PFSK-1 (cell line): ENCODE data around the gene MYO1D.

ENCODE experiments used
- FOXP2 ChIP-seq: optimal IDR thresholded peaks from 2 replicates; pipeline ENCODE3; 2011; ENCODE audit warnings: borderline replicate concordance, control low read depth, inconsistent platforms; ENCODE audit not compliant: insufficient read depth; ENCODE audit errors: extremely low read length, extremely low read depth
- POLR2AphosphoS5 ChIP-seq: IDR thresholded peaks from 2 replicates; pipeline ENCODE4 v1.6.1; 2012; ENCODE audit warnings: low read depth, mild to moderate bottlenecking, control low read depth, low read length, moderate library complexity
- SIN3A ChIP-seq: IDR thresholded peaks from 2 replicates; pipeline ENCODE4 v1.6.1; 2012; ENCODE audit warnings: mild to moderate bottlenecking, low read length, moderate library complexity, borderline replicate concordance; ENCODE audit not compliant: insufficient read depth
- TAF1 ChIP-seq: IDR thresholded peaks from 2 replicates; pipeline ENCODE4 v1.6.1; 2012; ENCODE audit warnings: low read length, control low read depth, borderline replicate concordance; ENCODE audit not compliant: insufficient read depth
- TF ChIP-seq, protein P1 (sequence below), 2 experiments: IDR thresholded peaks; 2 replicates each; pipeline versions ENCODE4 v1.6.1 to v1.8.0; 2011 to 2012; ENCODE audit warnings: low read depth in 2 of 2, low read length in 2 of 2, control low read depth in 1 of 2, inconsistent platforms in 1 of 2, mild to moderate bottlenecking in 1 of 2, moderate library complexity in 1 of 2; ENCODE audit not compliant: insufficient read depth in 1 of 2

Gene MYO1D

DNA sequence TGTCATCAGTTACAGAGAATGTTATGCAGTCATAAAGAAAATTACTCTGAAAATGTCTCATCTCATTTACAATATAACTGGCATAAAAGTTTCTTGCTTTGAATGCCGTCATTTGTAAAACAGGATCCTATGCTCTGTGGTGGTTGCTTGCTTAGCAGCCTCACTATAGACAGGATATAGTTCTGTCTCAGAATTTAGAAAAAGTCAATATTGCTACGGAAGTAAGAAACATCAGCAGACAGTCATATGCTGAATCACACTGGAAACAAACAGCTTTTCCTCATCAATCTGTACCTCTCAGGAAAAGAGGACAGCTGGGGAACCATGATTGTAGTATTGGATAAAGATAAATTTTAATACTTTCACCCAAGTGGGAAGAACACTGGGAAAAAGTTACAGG, 105.5 kb downstream of the MYO1D start:
- no peak for TF ChIP-seq SIN3A
- no peak for TF ChIP-seq FOXP2
- no peak for TF ChIP-seq TAF1
- no peak for TF ChIP-seq POLR2AphosphoS5
- TF ChIP-seq, protein P1, sequence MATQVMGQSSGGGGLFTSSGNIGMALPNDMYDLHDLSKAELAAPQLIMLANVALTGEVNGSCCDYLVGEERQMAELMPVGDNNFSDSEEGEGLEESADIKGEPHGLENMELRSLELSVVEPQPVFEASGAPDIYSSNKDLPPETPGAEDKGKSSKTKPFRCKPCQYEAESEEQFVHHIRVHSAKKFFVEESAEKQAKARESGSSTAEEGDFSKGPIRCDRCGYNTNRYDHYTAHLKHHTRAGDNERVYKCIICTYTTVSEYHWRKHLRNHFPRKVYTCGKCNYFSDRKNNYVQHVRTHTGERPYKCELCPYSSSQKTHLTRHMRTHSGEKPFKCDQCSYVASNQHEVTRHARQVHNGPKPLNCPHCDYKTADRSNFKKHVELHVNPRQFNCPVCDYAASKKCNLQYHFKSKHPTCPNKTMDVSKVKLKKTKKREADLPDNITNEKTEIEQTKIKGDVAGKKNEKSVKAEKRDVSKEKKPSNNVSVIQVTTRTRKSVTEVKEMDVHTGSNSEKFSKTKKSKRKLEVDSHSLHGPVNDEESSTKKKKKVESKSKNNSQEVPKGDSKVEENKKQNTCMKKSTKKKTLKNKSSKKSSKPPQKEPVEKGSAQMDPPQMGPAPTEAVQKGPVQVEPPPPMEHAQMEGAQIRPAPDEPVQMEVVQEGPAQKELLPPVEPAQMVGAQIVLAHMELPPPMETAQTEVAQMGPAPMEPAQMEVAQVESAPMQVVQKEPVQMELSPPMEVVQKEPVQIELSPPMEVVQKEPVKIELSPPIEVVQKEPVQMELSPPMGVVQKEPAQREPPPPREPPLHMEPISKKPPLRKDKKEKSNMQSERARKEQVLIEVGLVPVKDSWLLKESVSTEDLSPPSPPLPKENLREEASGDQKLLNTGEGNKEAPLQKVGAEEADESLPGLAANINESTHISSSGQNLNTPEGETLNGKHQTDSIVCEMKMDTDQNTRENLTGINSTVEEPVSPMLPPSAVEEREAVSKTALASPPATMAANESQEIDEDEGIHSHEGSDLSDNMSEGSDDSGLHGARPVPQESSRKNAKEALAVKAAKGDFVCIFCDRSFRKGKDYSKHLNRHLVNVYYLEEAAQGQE (IDR thresholded peaks at IDR 0.05; ENCODE audit: insufficient read depth in 1 of 2, low read depth in 2 of 2, low read length in 2 of 2) = no peak

DNA sequence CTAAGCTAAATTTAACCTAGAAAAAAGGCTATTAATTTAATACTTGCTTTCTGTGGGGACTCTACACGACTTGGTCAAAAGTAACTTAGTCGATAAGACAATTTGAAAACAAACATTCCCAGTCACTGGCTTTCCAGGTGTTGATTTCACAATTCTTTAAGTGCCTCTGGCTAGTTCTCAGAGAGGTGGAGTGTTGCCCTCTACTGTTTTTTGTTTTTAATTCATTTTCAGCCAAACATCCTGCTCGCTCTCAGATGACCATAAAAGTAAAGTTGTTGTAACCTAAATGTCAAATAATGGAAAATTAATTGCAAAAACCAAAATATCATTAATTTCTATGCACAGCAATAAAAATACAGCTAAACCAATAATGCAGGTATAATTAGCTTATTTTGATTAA, 107.1 kb downstream of the MYO1D start:
- no peak for TF ChIP-seq SIN3A
- no peak for TF ChIP-seq TAF1
- TF ChIP-seq, protein P1 (IDR thresholded peaks at IDR 0.05; ENCODE audit: insufficient read depth in 1 of 2, low read depth in 2 of 2, low read length in 2 of 2) = no peak
- TF ChIP-seq FOXP2 = no peak
- TF ChIP-seq POLR2AphosphoS5 = no peak

DNA sequence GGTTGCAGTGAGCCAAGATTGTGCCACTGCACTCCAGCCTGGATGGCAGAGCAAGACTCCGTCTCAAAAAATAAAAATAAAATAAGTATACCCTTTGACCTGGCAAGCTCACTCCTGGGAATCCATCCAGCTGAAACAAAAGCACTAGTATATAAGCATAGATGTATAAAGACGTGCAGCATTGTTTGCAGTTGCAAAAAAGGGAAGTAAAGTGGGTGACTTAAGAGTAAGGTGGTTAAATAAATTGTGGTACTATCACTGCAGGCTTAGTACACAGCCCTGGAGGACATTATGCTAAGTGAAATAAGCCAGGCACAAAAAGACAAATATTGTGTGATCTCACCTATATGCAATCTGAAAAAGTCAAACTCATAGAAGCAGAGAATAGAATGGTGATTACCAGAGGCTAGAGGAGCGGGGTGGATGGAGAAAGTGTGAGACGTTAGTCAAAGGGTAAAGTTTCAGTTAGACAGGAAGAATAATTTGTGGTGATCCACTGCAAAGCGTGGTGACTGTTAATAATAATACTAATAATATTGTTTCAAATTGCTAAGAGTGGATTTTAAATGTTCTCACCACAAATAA, 113.0 kb downstream of the MYO1D start:
- TF ChIP-seq SIN3A (no peak), TAF1 (no peak), POLR2AphosphoS5 (no peak), FOXP2 (no peak)
- TF ChIP-seq, protein P1 (IDR thresholded peaks at IDR 0.05; ENCODE audit: insufficient read depth in 1 of 2, low read depth in 2 of 2, low read length in 2 of 2) = no peak

DNA sequence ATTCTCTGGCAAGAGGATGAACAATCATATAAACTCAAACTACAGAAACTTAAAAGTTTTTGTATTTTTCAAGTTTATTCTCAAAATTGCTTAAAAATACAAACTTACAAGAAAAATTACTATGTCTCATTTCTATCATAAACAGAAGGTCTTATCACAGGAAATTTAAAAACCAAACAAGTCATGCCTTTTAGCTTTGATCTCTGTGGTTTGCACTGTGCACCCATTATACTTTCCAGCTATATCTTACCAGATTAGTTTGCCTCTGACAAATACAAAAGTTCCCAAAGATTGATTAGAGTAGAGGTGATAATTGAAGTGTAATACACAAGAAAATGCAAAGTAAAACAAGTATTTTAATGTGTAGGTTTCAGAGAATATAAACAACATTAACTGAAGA, 117.4 kb downstream of the MYO1D start:
- TF ChIP-seq, protein P1 (IDR thresholded peaks at IDR 0.05; ENCODE audit: insufficient read depth in 1 of 2, low read depth in 2 of 2, low read length in 2 of 2) = no peak
- no peak for TF ChIP-seq SIN3A
- TF ChIP-seq POLR2AphosphoS5 = no peak

DNA sequence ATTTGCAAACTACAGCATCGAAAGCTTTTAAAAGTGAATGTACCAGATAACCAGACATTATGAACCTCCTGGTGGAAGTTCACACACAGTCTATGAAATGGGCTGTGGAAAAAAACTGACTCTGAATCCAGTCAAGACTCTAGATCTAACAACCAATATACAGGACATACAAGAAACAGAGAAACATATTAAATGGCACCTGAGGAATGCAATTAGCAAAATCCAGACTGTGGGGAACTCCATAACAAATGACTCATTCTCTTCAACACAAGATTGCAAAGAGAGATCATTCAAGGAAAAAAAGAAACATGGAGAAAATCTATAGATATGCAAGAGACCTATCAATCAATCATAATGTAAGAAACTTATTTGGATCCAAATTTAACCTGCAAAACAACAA, 119.0 kb downstream of the MYO1D start:
- TF ChIP-seq SIN3A = no peak
- no peak for TF ChIP-seq POLR2AphosphoS5
- TF ChIP-seq TAF1 = no peak
- TF ChIP-seq FOXP2 = no peak
